HL-60/S4 treated with retinoic acid at 250 ng/mL for 4 days and 3 days (cell line): ENCODE data around the gene UNC80.

Experiments used
- in situ Hi-C: fragments of 300-500 bp; cut with MboI; formaldehyde crosslinking; loops from 2 replicates; pipeline ENCODE4 v1.7.0; 2022; ENCODE audit warnings: low sequenced_read_pairs

UNC80 gene

DNA sequence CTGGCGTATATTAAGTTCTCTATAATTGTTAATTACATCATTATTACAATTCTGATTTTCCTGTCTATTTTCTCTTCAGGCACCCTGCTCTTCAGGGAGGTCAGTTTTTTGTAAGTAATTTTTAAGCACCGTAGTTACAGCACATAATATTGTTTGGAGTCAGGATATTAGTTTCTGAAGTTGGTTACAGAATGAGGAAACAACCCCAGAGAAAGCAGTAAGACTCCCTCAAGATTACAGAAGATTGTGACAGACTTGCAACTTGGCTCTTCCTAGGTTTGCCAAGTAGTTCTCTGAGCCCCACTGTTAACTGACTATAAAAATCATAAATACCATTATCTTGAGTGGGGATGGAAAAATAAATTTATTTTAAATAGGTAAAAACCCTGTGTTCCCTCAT is 231.7 kb downstream of the UNC80 start:
- in situ Hi-C loops, result no loop called here

DNA sequence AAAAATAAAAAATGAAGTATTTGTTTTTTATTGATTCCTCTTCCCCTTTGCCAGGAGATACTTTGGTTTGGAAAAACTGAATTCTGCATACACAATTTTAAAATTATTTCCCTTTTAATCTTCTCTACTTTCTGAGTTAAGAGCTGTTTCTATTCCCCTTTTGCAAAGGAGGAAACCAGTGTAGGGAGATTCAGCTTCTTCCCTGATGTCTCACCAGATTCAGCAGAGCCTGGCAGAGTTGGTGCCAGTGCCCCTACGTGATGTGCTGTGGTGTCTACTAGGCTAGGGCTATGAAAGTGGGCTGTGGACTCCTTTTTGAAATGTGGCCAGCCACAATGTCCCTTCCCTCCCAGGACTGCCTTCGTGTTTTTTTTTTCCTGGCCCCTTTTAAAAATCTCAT is 233.2 kb downstream of the UNC80 start:
- in situ Hi-C loops, result no loop called here

DNA sequence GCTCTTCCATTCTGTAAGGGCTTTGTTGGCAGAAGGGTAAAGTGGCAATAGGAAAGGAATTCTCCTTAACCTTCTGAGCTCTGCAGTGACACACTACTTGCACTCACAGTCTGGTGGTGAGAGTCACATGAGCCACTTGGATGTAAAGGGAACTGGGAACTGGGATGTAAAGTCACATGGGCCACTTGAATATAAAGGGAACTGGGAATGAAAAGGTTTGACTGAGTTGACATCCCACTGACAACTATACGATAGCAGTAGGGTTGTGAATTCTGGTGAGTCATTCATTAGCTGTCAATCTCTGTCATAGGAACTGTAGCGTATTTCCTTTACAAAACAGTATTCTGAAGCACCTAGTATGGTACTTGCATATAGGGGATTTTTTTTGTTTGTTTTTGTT is 236.3 kb downstream of the UNC80 start:
- in situ Hi-C loops, result no loop called here

DNA sequence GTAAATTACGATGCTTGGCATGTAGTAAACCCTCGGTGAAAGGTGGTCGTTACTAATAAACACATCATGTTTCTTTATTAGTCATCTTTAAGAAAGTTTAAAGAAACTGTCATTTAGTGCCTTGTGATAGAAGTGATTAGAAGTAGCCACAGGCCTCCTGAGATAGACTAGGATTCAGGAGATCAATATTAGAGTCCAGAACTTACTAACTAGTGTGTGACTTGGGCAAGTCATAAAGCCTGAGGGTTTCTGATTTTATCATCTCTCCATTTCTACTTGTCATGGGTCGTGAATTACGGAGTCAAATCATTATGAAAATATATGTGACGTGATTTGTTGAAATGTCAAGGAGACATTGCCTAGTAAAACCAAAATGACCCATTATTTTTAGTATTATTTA is 237.5 kb downstream of the UNC80 start:
- in situ Hi-C loops, result no loop called here

DNA sequence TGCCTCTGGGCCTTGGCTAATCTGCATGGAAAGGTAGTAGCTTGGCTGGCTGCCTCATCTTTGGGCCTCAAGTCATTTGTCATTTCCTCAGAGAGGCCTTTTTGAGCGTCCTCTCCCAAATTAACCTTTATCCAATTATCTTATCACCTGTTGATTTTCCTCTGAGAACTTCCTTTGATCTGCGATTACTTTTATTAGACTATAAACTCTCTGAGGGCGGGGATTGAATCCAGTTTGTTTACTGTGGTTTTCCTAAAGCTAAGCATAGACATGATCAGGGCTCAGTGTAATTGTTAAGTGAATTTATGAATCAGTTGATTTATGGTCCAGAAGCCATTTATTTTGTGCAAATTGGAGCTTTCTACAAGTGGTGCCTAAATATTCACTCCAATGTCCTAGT is 238.3 kb downstream of the UNC80 start:
- in situ Hi-C loops, result no loop called here

DNA sequence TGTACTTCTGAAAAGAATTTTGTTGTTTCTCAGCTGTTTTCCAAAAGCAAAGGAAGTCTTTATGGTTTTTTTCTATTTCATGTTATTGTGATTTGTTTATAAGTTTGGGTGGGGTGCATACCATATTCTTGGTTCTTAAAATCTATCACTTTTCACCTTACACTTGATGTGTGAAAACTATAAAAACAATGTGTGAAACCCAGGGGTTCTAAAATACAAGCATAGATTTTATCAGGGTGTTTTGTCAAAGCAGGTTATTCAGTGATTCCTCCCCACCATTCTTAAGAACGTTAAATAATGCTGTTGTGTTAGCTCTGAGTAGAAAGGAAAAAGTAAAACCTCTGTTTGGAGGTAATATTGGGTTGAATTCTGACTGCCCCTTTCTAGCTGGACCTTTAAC is 248.5 kb downstream of the UNC80 start:
- in situ Hi-C loops, result no loop called here

DNA sequence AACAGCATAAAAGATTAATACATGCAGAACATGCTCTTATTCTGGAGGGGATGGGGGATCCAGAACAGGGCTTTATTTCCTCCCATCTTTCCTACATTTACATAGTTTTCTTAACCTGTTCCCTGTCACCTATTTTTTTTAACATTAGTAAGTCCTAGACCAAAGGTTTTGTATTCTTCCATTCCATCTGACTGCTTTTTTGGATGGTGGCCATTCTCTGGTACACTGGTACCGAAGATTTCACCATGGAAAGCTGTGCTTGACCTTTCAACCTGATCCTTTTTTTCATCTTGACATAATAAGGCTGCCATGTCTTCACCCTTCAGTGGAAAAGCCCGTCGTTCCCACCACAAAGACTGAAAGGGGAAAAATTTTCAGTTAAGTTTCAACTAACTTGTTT is 251.2 kb downstream of the UNC80 start:
- in situ Hi-C loops, result no loop called here

DNA sequence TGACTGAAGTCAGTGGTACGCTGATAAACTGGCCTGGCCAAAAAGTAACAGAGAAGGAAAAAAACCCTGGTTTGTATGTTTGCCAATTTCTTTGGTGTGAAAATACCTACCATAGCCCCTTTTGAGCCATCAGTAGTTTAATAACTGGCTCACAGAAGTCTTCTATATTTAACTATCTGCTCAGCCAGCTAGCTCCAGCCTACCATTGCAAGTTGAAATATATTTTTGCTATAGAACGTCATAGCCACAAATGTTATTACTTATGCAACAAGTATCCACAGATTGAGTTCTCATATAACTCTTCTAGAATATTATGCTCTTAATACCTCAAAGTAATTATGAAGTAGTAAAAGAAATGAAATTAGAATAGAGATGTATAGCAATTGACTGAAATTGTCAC is 256.0 kb downstream of the UNC80 start:
- in situ Hi-C loops, result no loop called here

DNA sequence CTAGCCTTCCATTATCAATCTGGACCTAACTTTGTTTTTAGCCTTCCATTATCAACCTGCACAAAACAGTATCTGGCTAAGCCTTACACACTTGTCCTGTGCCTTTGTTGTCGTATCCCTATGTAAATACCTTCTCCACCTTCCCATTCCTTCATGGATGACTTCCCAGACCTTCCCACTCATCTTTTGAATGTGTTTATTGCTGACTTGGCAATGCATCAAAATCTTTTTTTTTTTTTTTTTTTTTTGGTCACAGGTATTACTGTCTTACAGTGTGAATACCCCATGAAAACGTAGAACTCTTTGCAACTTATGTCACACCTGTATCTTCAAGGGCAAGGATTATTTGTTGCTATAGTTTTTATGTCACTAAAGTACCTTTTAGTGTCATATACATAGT is 256.5 kb downstream of the UNC80 start:
- in situ Hi-C loops, result no loop called here

DNA sequence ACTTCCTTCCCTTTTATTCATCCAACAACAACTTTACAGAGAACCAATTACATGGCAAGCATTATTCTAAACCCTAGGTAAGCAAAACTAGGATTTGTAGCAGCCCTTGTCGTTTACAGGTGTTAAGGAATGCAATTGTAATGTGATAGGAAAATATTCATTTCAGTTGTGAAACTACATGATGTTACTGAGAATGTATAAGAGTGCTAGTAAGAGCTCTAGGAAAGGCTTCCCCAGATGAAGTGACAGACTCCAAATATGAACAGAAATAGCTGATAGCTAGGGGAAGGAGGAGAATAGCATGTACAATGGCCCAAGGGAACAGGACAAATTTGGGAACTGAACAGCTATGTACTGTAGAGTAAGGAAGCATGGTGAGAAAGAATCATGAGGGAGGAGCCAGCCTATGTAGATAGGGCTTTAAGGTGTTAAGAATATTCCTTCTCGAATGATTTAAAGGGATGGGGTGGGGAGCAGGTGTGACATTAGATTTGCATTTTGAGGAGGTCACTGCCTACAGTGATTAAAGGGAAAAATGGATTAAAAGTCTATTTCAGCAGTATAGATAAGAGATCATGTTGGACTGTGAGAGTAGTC is 262.6 kb downstream of the UNC80 start:
- in situ Hi-C loops, result no loop called here

DNA sequence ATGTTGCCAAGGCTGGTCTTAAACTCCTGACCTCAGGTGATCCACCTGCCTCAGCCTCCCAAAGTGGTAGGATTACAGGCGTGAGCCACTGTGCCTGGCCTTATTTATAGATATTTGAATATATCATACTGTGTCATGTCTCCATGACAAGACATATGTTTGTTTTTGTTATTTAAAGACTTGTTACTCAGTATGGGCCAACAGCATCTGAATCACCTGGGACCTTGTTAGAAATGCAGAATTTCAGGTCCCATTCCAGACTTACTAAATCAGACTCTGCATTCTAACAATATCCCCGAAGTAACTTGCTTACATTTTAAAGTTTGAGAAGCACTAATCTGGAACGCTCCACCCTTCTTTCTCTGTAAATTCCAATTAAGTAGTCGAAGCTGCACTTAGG is 264.0 kb downstream of the UNC80 start:
- in situ Hi-C loops, result no loop called here

DNA sequence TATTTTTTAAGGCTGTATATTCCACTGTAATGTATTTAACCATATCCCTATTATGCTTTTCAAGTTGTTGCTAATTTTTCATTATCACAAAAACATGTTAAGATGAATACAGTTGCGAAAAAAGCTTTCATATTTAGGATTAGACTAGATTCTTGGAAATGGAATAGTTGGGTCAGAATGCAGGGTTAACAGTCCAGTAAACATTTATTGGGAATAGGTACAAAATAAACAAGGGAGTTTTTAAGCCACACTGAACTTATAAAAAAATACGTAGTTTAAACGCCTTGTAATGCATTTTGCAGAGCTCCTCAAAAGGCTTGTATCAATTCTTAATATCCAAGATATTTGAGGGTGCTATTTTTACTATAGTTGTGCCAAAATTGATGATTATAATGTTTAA is 266.4 kb downstream of the UNC80 start:
- in situ Hi-C loops, result no loop called here

DNA sequence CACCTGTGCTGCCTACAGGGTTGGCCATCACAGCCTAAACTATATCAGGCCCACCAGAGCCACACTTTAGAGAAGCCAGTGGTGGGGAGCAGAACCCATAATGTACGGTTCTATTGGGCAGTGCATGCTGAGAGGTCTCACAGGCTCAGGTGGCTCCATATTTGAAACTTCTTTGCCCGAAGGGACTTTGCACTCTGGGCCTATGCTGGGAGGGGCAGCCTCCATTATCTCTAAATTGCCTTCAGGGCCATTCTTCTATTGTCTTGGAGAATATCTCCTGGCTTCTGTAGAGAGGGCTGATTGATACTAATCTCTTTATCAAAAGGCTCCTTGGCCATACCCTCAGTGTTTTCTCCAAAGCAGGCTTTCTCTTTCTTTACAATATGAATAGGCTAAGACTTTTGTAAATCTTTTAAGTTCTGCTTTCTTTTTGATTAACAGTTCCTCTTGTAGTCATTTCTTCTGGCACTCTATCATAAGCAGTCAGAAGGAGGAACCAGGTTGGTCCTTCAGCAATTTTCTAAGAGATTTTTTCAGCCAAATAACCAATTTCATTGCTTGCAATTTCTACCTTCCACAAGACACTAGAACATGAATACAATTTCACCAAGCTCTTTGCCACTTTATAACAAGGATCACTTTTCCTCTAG is 275.3 kb downstream of the UNC80 start:
- in situ Hi-C loops, result no loop called here
